HCT116 (cell line): Measurements from ENCODE around the gene SPRED2.

Experiments
- ATF3 ChIP-seq: IDR thresholded peaks from 2 replicates; pipeline ENCODE4 v1.6.1; 2012
- CTCF ChIP-seq, 3 experiments: fragments of 200-600 bp in 1 of 3; sonication (generic) in 1 of 3; IDR thresholded peaks in 2 of 3; conservative IDR thresholded peaks in 1 of 3; 2 replicates each; pipeline ENCODE4 v1.5.1; 2012 to 2017; ENCODE audit warnings: low read depth in 2 of 3, low read length in 2 of 3, antibody characterized with exemption in 1 of 3, borderline replicate concordance in 1 of 3, control low read depth in 1 of 3, mild to moderate bottlenecking in 1 of 3, mixed read lengths in 1 of 3, mixed run types in 1 of 3, moderate library complexity in 1 of 3; ENCODE audit not compliant: insufficient read depth in 1 of 3
- EZH2 ChIP-seq: fragments of 200-600 bp; sonication (generic); IDR thresholded peaks from 2 replicates; pipeline ENCODE4 v1.6.1; 2017; ENCODE audit warnings: antibody characterized with exemption, mixed run types
- EZH2phosphoT487 ChIP-seq: fragments of 200-600 bp; IDR thresholded peaks from 2 replicates; pipeline ENCODE4 v1.6.1; 2018; ENCODE audit warnings: antibody characterized with exemption, borderline replicate concordance
- JUND ChIP-seq: IDR thresholded peaks from 2 replicates; pipeline ENCODE4 v1.6.1; 2012
- MAX ChIP-seq: IDR thresholded peaks from 2 replicates; pipeline ENCODE4 v1.6.1; 2012
- POLR2A ChIP-seq: IDR thresholded peaks from 2 replicates; pipeline ENCODE4 v1.7.0; 2011; ENCODE audit warnings: borderline replicate concordance; ENCODE audit not compliant: insufficient read depth, insufficient read length; ENCODE audit errors: extremely low read depth
- POLR2AphosphoS5 ChIP-seq: IDR thresholded peaks from 2 replicates; pipeline ENCODE4 v1.6.1; 2011; ENCODE audit warnings: mild to moderate bottlenecking, low read depth, low read length, moderate library complexity
- TCF7L2 ChIP-seq: IDR thresholded peaks from 2 replicates; pipeline ENCODE4 v1.7.0; 2011; ENCODE audit warnings: borderline replicate concordance, inconsistent platforms; ENCODE audit not compliant: insufficient read depth, insufficient read length; ENCODE audit errors: extremely low read depth
- ZBTB33 ChIP-seq: IDR thresholded peaks from 2 replicates; pipeline ENCODE4 v1.6.1; 2011; ENCODE audit warnings: mild to moderate bottlenecking, low read length, moderate library complexity; ENCODE audit not compliant: insufficient replicate concordance; ENCODE audit errors: extremely low read depth
- ZNF274 ChIP-seq: fragments of 200-500 bp; sonication (Bioruptor generic); IDR thresholded peaks from 2 replicates; pipeline ENCODE4 v1.6.1; 2014; ENCODE audit warnings: mild to moderate bottlenecking, low read depth, low read length, inconsistent platforms

GRCh38 chr2:65309699-65310098, 122.7 kb downstream of the SPRED2 start:
- TF ChIP-seq CTCF (IDR thresholded peaks at IDR 0.05 in 2 of 3, conservative IDR thresholded peaks at IDR 0.05 in 1 of 3; ENCODE audit: borderline replicate concordance in 1 of 3, insufficient read depth in 1 of 3, low read depth in 2 of 3, low read length in 2 of 3) (no peak), JUND (no peak), ATF3 (no peak), ZBTB33 (no peak), EZH2phosphoT487 (no peak), POLR2AphosphoS5 (no peak), POLR2A (no peak), EZH2 (no peak), ZNF274 (no peak), TCF7L2 (no peak), MAX (no peak)
